Measurements from ENCODE around the gene STXBP2. TPM values are rescaled to one million over a fixed set of nuclear protein-coding genes. Genes with fewer than 3 reads are reported as not detected.

STXBP2 gene
- total and polyA plus RNA-seq, 4 donors: 80.3 to 455 (median 195) TPM

GRCh38 chr19:7632340-7633203 lies 4.3 kb upstream of the STXBP2 start:
- Histone ChIP-seq H3K27ac (ENCODE audit: low read depth in 1 of 2, low read length in 1 of 2) (no peak overlapping the region), H3K4me3 (no peak overlapping the region), H3K4me1 (ENCODE audit: control insufficient read depth in 5 of 5, insufficient read depth in 5 of 5, low read length in 5 of 5) (peaks cover 7 to 22% (median 12%) of the 10 kb centered on the region in 5 donors), H3K9me3 (ENCODE audit: control insufficient read depth in 4 of 4, insufficient read depth in 3 of 4, low read length in 3 of 4) (no peaks in the 10 kb centered on the region), H3K27me3 (ENCODE audit: control insufficient read depth in 3 of 3, insufficient read depth in 3 of 3, low read length in 2 of 3) (peaks cover 0 to 3% (median 0%) of the 10 kb centered on the region in 3 donors), H3K36me3 (ENCODE audit: control insufficient read depth in 4 of 4, insufficient read depth in 4 of 4, low read length in 4 of 4) (peaks cover 0 to 10% (median 2%) of the 10 kb centered on the region in 4 donors), H3K9ac (ENCODE audit: insufficient read depth in 1 of 2, low read length in 2 of 2) (no peak overlapping the region)
- WGBS, 2 donors: 93 to 95% methylated on average over 40 of the region's 40 CpGs
- ATAC-seq (ENCODE audit: insufficient read depth, low FRiP score) (no peak), DNase-seq (no peak)
- no peak for TF ChIP-seq CTCF (IDR thresholded peaks at IDR 0.05; ENCODE audit: control extremely low read depth, extremely low read depth)

- Histone ChIP-seq H3K4me3 (no peak within 1 kb of the TSS), H3K27ac (ENCODE audit: low read depth in 1 of 2, low read length in 1 of 2) (no peak within 1 kb of the TSS), H3K4me1 (ENCODE audit: control insufficient read depth in 5 of 5, insufficient read depth in 5 of 5, low read length in 5 of 5) (peaks cover 2 to 15% (median 7%) of the 10 kb centered on the region in 5 donors), H3K9ac (ENCODE audit: insufficient read depth in 1 of 2, low read length in 2 of 2) (no peak within 1 kb of the TSS), H3K9me3 (ENCODE audit: control insufficient read depth in 4 of 4, insufficient read depth in 3 of 4, low read length in 3 of 4) (no peaks in the 10 kb centered on the region), H3K27me3 (ENCODE audit: control insufficient read depth in 3 of 3, insufficient read depth in 3 of 3, low read length in 2 of 3) (peaks cover 0 to 3% (median 0%) of the 10 kb centered on the region in 3 donors), H3K36me3 (ENCODE audit: control insufficient read depth in 4 of 4, insufficient read depth in 4 of 4, low read length in 4 of 4) (peaks cover 0 to 10% (median 2%) of the 10 kb centered on the region in 4 donors)
- no peak for TF ChIP-seq CTCF (IDR thresholded peaks at IDR 0.05; ENCODE audit: control extremely low read depth, extremely low read depth)
- ATAC-seq (ENCODE audit: insufficient read depth, low FRiP score) (no peak), DNase-seq (no peak)
- 58 to 62% methylated on average over 2 of the region's 2 CpGs for WGBS, 2 donors
Observed at GRCh38 chr19:7633698-7634097, 3.2 kb upstream of the STXBP2 start, which contains the start of gene PCP2. Gene PCP2, minus strand, starts transcription at chr19:7633719. Its CDS starts 262 bp downstream, at chr19:7633457.

- H3K9me3 ChIP-seq (ENCODE audit: control insufficient read depth in 4 of 4, insufficient read depth in 3 of 4, low read length in 3 of 4): peaks cover 0 to 2% (median 0%) of the 10 kb centered on the region in 4 donors
- H3K36me3 ChIP-seq (ENCODE audit: control insufficient read depth in 4 of 4, insufficient read depth in 4 of 4, low read length in 4 of 4): peaks cover 0 to 12% (median 3%) of the 10 kb centered on the region in 4 donors
- H3K27me3 ChIP-seq (ENCODE audit: control insufficient read depth in 3 of 3, insufficient read depth in 3 of 3, low read length in 2 of 3): peaks cover 0 to 3% (median 0%) of the 10 kb centered on the region in 3 donors
- 51 to 63% methylated on average over 6 of the region's 6 CpGs for WGBS, 2 donors
- DNase-seq: no peak
- no peak for TF ChIP-seq CTCF (IDR thresholded peaks at IDR 0.05; ENCODE audit: control extremely low read depth, extremely low read depth)
- no peak overlapping the region for H3K4me3 ChIP-seq
- no peak for ATAC-seq (ENCODE audit: insufficient read depth, low FRiP score)
- H3K9ac ChIP-seq (ENCODE audit: insufficient read depth in 1 of 2, low read length in 2 of 2): no peak overlapping the region
- peaks cover 0 to 14% (median 2%) of the 10 kb centered on the region in 5 donors for H3K4me1 ChIP-seq (ENCODE audit: control insufficient read depth in 5 of 5, insufficient read depth in 5 of 5, low read length in 5 of 5)
- H3K27ac ChIP-seq (ENCODE audit: low read depth in 1 of 2, low read length in 1 of 2): no peak overlapping the region
Observed at GRCh38 chr19:7635670-7636069, 1.2 kb upstream of the STXBP2 start.
